Nephron progenitor cell (in vitro differentiated cells): ENCODE data around the gene CNTNAP2.

ENCODE experiments used
- DNase-seq: peaks from one replicate; pipeline ENCODE4 v3.0.0; 2021
- H3K27ac Mint-ChIP-seq: 2 replicates; pipeline ENCODE4 v1.8.0; 2021; ENCODE audit warnings: mild to moderate bottlenecking, moderate library complexity, mixed read lengths
- H3K27me3 Mint-ChIP-seq: 2 replicates; pipeline ENCODE4 v1.8.0; 2021; ENCODE audit warnings: mild to moderate bottlenecking, low read depth, mixed read lengths; ENCODE audit not compliant: poor library complexity
- H3K36me3 Mint-ChIP-seq: 2 replicates; pipeline ENCODE4 v1.8.0; 2021; ENCODE audit warnings: low read depth, mixed read lengths
- H3K4me1 Mint-ChIP-seq: 2 replicates; pipeline ENCODE4 v1.8.0; 2021; ENCODE audit warnings: mixed read lengths
- H3K4me3 Mint-ChIP-seq: 2 replicates; pipeline ENCODE4 v1.8.0; 2021; ENCODE audit warnings: mild to moderate bottlenecking, moderate library complexity, mixed read lengths
- H3K9me3 Mint-ChIP-seq: 2 replicates; pipeline ENCODE4 v1.8.0; 2021; ENCODE audit warnings: mild to moderate bottlenecking, moderate library complexity, mixed read lengths
- CTCF ChIP-seq: fragments of 200-600 bp; sonication (generic); IDR thresholded peaks from 2 replicates; pipeline ENCODE4 v1.5.0; 2021; ENCODE audit warnings: antibody characterized with exemption

The CNTNAP2 gene

GRCh38 chr7:146713205-146713604 is 596.6 kb downstream of the CNTNAP2 start:
- no peaks in the 10 kb centered on the region for H3K27me3 Mint-ChIP-seq
- no peak for DNase-seq
- H3K4me1 Mint-ChIP-seq: no peaks in the 10 kb centered on the region
- no peaks in the 10 kb centered on the region for H3K9me3 Mint-ChIP-seq
- H3K27ac Mint-ChIP-seq: no peak overlapping the region
- no peaks in the 10 kb centered on the region for H3K36me3 Mint-ChIP-seq
- H3K4me3 Mint-ChIP-seq: no peak overlapping the region
- no peak for TF ChIP-seq CTCF

GRCh38 chr7:146713934-146714333 is 597.3 kb downstream of the CNTNAP2 start:
- H3K9me3 Mint-ChIP-seq: no peaks in the 10 kb centered on the region
- no peaks in the 10 kb centered on the region for H3K27me3 Mint-ChIP-seq
- H3K36me3 Mint-ChIP-seq: no peaks in the 10 kb centered on the region
- H3K4me3 Mint-ChIP-seq: no peak overlapping the region
- H3K27ac Mint-ChIP-seq: no peak overlapping the region
- no peaks in the 10 kb centered on the region for H3K4me1 Mint-ChIP-seq
- TF ChIP-seq CTCF: no peak
- no peak for DNase-seq

GRCh38 chr7:146720195-146720594 is 603.6 kb downstream of the CNTNAP2 start:
- Mint-ChIP-seq H3K27ac (no peak overlapping the region), H3K9me3 (no peaks in the 10 kb centered on the region), H3K36me3 (no peaks in the 10 kb centered on the region), H3K4me3 (no peak overlapping the region), H3K4me1 (no peaks in the 10 kb centered on the region), H3K27me3 (peaks cover 3% of the 10 kb centered on the region)
- no peak for TF ChIP-seq CTCF
- no peak for DNase-seq

- H3K9me3 Mint-ChIP-seq: no peaks in the 10 kb centered on the region
- peaks cover 3% of the 10 kb centered on the region for H3K27me3 Mint-ChIP-seq
- no peak for DNase-seq
- H3K36me3 Mint-ChIP-seq: no peaks in the 10 kb centered on the region
- peaks cover 7% of the 10 kb centered on the region for H3K4me1 Mint-ChIP-seq
- no peak for TF ChIP-seq CTCF
- no peak overlapping the region for H3K27ac Mint-ChIP-seq
- no peak overlapping the region for H3K4me3 Mint-ChIP-seq
Measured at GRCh38 chr7:146722986-146723385, 606.4 kb downstream of the CNTNAP2 start.

- Mint-ChIP-seq H3K4me3 (no peak overlapping the region), H3K9me3 (no peaks in the 10 kb centered on the region), H3K4me1 (peaks cover 7% of the 10 kb centered on the region), H3K27me3 (peaks cover 3% of the 10 kb centered on the region), H3K36me3 (no peaks in the 10 kb centered on the region), H3K27ac (no peak overlapping the region)
- peak; percentile 5 for DNase-seq
- TF ChIP-seq CTCF: no peak
Measured at GRCh38 chr7:146725520-146725919, 608.9 kb downstream of the CNTNAP2 start.

GRCh38 chr7:146728141-146728540 is 611.5 kb downstream of the CNTNAP2 start:
- DNase-seq: no peak
- H3K4me3 Mint-ChIP-seq: no peak overlapping the region
- no peaks in the 10 kb centered on the region for H3K9me3 Mint-ChIP-seq

More at GRCh38 chr7:146728141-146728540, 611.5 kb downstream of the CNTNAP2 start:
- Mint-ChIP-seq H3K4me1 (peaks cover 7% of the 10 kb centered on the region), H3K27me3 (peaks cover 3% of the 10 kb centered on the region), H3K27ac (no peak overlapping the region), H3K36me3 (no peaks in the 10 kb centered on the region)
- TF ChIP-seq CTCF: no peak
